ENCODE measurements around the gene GPATCH2. TPM values are rescaled to one million over a fixed set of nuclear protein-coding genes. Genes with fewer than 3 reads are reported as not detected.

GPATCH2 gene
- total and polyA plus RNA-seq, 4 donors, result 13.4 to 35.3 (median 18.4) TPM

- DNase-seq (ENCODE audit: low read depth in 4 of 6, low spot score in 6 of 6), result no peak
- Histone ChIP-seq H3K4me3 (ENCODE audit: low read depth, low read length) (no peak overlapping the region), H3K27ac (ENCODE audit: low read depth, low read length) (no peak overlapping the region), H3K36me3 (ENCODE audit: control insufficient read depth, insufficient read depth, low read length) (no peaks in the 10 kb centered on the region), H3K4me1 (ENCODE audit: control insufficient read depth, insufficient read depth, low read length) (no peaks in the 10 kb centered on the region), H3K9me3 (ENCODE audit: control insufficient read depth, insufficient read depth, low read length) (no peaks in the 10 kb centered on the region), H3K27me3 (ENCODE audit: control insufficient read depth, insufficient read depth, low read length) (no peaks in the 10 kb centered on the region)
Observed at GRCh38 chr1:217563179-217563578, 67.7 kb downstream of the GPATCH2 start.

- Histone ChIP-seq H3K36me3 (ENCODE audit: control insufficient read depth, insufficient read depth, low read length) (no peaks in the 10 kb centered on the region), H3K27ac (ENCODE audit: low read depth, low read length) (no peak overlapping the region), H3K9me3 (ENCODE audit: control insufficient read depth, insufficient read depth, low read length) (no peaks in the 10 kb centered on the region), H3K4me1 (ENCODE audit: control insufficient read depth, insufficient read depth, low read length) (no peaks in the 10 kb centered on the region), H3K27me3 (ENCODE audit: control insufficient read depth, insufficient read depth, low read length) (no peaks in the 10 kb centered on the region), H3K4me3 (ENCODE audit: low read depth, low read length) (no peak overlapping the region)
- WGBS (ENCODE audit: insufficient coverage), result 100% methylated on average over 1 of the region's 4 CpGs
- no peak for DNase-seq (ENCODE audit: low read depth in 4 of 6, low spot score in 6 of 6)
Observed at GRCh38 chr1:217562229-217562878, 68.5 kb downstream of the GPATCH2 start.

- Histone ChIP-seq H3K27ac (ENCODE audit: low read depth, low read length) (no peak overlapping the region), H3K36me3 (ENCODE audit: control insufficient read depth, insufficient read depth, low read length) (no peaks in the 10 kb centered on the region), H3K9me3 (ENCODE audit: control insufficient read depth, insufficient read depth, low read length) (no peaks in the 10 kb centered on the region), H3K27me3 (ENCODE audit: control insufficient read depth, insufficient read depth, low read length) (no peaks in the 10 kb centered on the region), H3K4me1 (ENCODE audit: control insufficient read depth, insufficient read depth, low read length) (no peaks in the 10 kb centered on the region), H3K4me3 (ENCODE audit: low read depth, low read length) (no peak overlapping the region)
- DNase-seq (ENCODE audit: low read depth in 4 of 6, low spot score in 6 of 6), result no peak
- no CpG with 5 or more reads among the region's 4 CpGs for WGBS (ENCODE audit: insufficient coverage)
Observed at GRCh38 chr1:217561446-217561845, 69.4 kb downstream of the GPATCH2 start.

GRCh38 chr1:217554849-217555248 is 76.0 kb downstream of the GPATCH2 start:
- no peaks in the 10 kb centered on the region for H3K27me3 ChIP-seq (ENCODE audit: control insufficient read depth, insufficient read depth, low read length)
- WGBS (ENCODE audit: insufficient coverage), result no CpG with 5 or more reads among the region's 1 CpG
- no peak for DNase-seq (ENCODE audit: low read depth in 4 of 6, low spot score in 6 of 6)
- no peak overlapping the region for H3K4me3 ChIP-seq (ENCODE audit: low read depth, low read length)
- H3K36me3 ChIP-seq (ENCODE audit: control insufficient read depth, insufficient read depth, low read length), result no peaks in the 10 kb centered on the region
- H3K4me1 ChIP-seq (ENCODE audit: control insufficient read depth, insufficient read depth, low read length), result no peaks in the 10 kb centered on the region
- no peak overlapping the region for H3K27ac ChIP-seq (ENCODE audit: low read depth, low read length)
- H3K9me3 ChIP-seq (ENCODE audit: control insufficient read depth, insufficient read depth, low read length), result no peaks in the 10 kb centered on the region

GRCh38 chr1:217553949-217554509 is 76.9 kb downstream of the GPATCH2 start:
- no peaks in the 10 kb centered on the region for H3K4me1 ChIP-seq (ENCODE audit: control insufficient read depth, insufficient read depth, low read length)
- DNase-seq (ENCODE audit: low read depth in 4 of 6, low spot score in 6 of 6), result peak in 1 of 6 donors; percentile 14
- no peaks in the 10 kb centered on the region for H3K36me3 ChIP-seq (ENCODE audit: control insufficient read depth, insufficient read depth, low read length)
- H3K27ac ChIP-seq (ENCODE audit: low read depth, low read length), result no peak overlapping the region
- no peaks in the 10 kb centered on the region for H3K9me3 ChIP-seq (ENCODE audit: control insufficient read depth, insufficient read depth, low read length)
- H3K4me3 ChIP-seq (ENCODE audit: low read depth, low read length), result no peak overlapping the region
- WGBS (ENCODE audit: insufficient coverage), result 80% methylated on average over 3 of the region's 6 CpGs
- no peaks in the 10 kb centered on the region for H3K27me3 ChIP-seq (ENCODE audit: control insufficient read depth, insufficient read depth, low read length)

GRCh38 chr1:217552339-217552951 is 78.4 kb downstream of the GPATCH2 start:
- H3K4me3 ChIP-seq (ENCODE audit: low read depth, low read length), result no peak overlapping the region
- H3K27me3 ChIP-seq (ENCODE audit: control insufficient read depth, insufficient read depth, low read length), result no peaks in the 10 kb centered on the region
- no peak for DNase-seq (ENCODE audit: low read depth in 4 of 6, low spot score in 6 of 6)
- no peaks in the 10 kb centered on the region for H3K9me3 ChIP-seq (ENCODE audit: control insufficient read depth, insufficient read depth, low read length)
- H3K4me1 ChIP-seq (ENCODE audit: control insufficient read depth, insufficient read depth, low read length), result no peaks in the 10 kb centered on the region
- H3K27ac ChIP-seq (ENCODE audit: low read depth, low read length), result no peak overlapping the region
- no CpG with 5 or more reads among the region's 1 CpG for WGBS (ENCODE audit: insufficient coverage)
- no peaks in the 10 kb centered on the region for H3K36me3 ChIP-seq (ENCODE audit: control insufficient read depth, insufficient read depth, low read length)

- Histone ChIP-seq H3K4me3 (ENCODE audit: low read depth, low read length) (no peak overlapping the region), H3K27ac (ENCODE audit: low read depth, low read length) (no peak overlapping the region), H3K9me3 (ENCODE audit: control insufficient read depth, insufficient read depth, low read length) (peaks cover 1% of the 10 kb centered on the region), H3K36me3 (ENCODE audit: control insufficient read depth, insufficient read depth, low read length) (no peaks in the 10 kb centered on the region), H3K4me1 (ENCODE audit: control insufficient read depth, insufficient read depth, low read length) (no peaks in the 10 kb centered on the region), H3K27me3 (ENCODE audit: control insufficient read depth, insufficient read depth, low read length) (no peaks in the 10 kb centered on the region)
- no peak for DNase-seq (ENCODE audit: low read depth in 4 of 6, low spot score in 6 of 6)
Observed at GRCh38 chr1:217542837-217543236, 88.1 kb downstream of the GPATCH2 start.

- no peaks in the 10 kb centered on the region for H3K4me1 ChIP-seq (ENCODE audit: control insufficient read depth, insufficient read depth, low read length)
- no peak overlapping the region for H3K27ac ChIP-seq (ENCODE audit: low read depth, low read length)
- H3K36me3 ChIP-seq (ENCODE audit: control insufficient read depth, insufficient read depth, low read length), result no peaks in the 10 kb centered on the region
- peaks cover 1% of the 10 kb centered on the region for H3K9me3 ChIP-seq (ENCODE audit: control insufficient read depth, insufficient read depth, low read length)
- DNase-seq (ENCODE audit: low read depth in 4 of 6, low spot score in 6 of 6), result no peak
- H3K4me3 ChIP-seq (ENCODE audit: low read depth, low read length), result no peak overlapping the region
- 100% methylated on average over 3 of the region's 9 CpGs for WGBS (ENCODE audit: insufficient coverage)
- H3K27me3 ChIP-seq (ENCODE audit: control insufficient read depth, insufficient read depth, low read length), result no peaks in the 10 kb centered on the region
Observed at GRCh38 chr1:217542136-217542777, 88.6 kb downstream of the GPATCH2 start.

- Histone ChIP-seq H3K9me3 (ENCODE audit: control insufficient read depth, insufficient read depth, low read length) (no peaks in the 10 kb centered on the region), H3K27ac (ENCODE audit: low read depth, low read length) (no peak overlapping the region), H3K27me3 (ENCODE audit: control insufficient read depth, insufficient read depth, low read length) (no peaks in the 10 kb centered on the region), H3K36me3 (ENCODE audit: control insufficient read depth, insufficient read depth, low read length) (no peaks in the 10 kb centered on the region), H3K4me3 (ENCODE audit: low read depth, low read length) (no peak overlapping the region), H3K4me1 (ENCODE audit: control insufficient read depth, insufficient read depth, low read length) (no peaks in the 10 kb centered on the region)
- WGBS (ENCODE audit: insufficient coverage), result no CpG with 5 or more reads among the region's 2 CpGs
- DNase-seq (ENCODE audit: low read depth in 4 of 6, low spot score in 6 of 6), result no peak
Observed at GRCh38 chr1:217540321-217540720, 90.6 kb downstream of the GPATCH2 start.

GRCh38 chr1:217539510-217539909 is 91.4 kb downstream of the GPATCH2 start:
- WGBS (ENCODE audit: insufficient coverage), result no CpG with 5 or more reads among the region's 2 CpGs
- Histone ChIP-seq H3K4me3 (ENCODE audit: low read depth, low read length) (no peak overlapping the region), H3K36me3 (ENCODE audit: control insufficient read depth, insufficient read depth, low read length) (no peaks in the 10 kb centered on the region), H3K4me1 (ENCODE audit: control insufficient read depth, insufficient read depth, low read length) (no peaks in the 10 kb centered on the region), H3K9me3 (ENCODE audit: control insufficient read depth, insufficient read depth, low read length) (no peaks in the 10 kb centered on the region), H3K27me3 (ENCODE audit: control insufficient read depth, insufficient read depth, low read length) (no peaks in the 10 kb centered on the region), H3K27ac (ENCODE audit: low read depth, low read length) (no peak overlapping the region)
- DNase-seq (ENCODE audit: low read depth in 4 of 6, low spot score in 6 of 6), result peak in 1 of 6 donors; percentile 35
